CD8-positive, alpha-beta memory T cell (primary cell): Measurements from ENCODE around the gene DERL2. TPM values are rescaled to one million over a fixed set of nuclear protein-coding genes. Genes with fewer than 3 reads are reported as not detected.

ENCODE experiments used
- CTCF ChIA-PET: fragments of 350-600 bp; sonication (Branson Sonifier 250); formaldehyde crosslinking; loops from one replicate; lab custom pipeline; 2021; ENCODE audit warnings: antibody characterized with exemption; lab: Charles Lee
- POLR2A ChIA-PET: fragments of 350-600 bp; sonication (Branson Sonifier 250); formaldehyde crosslinking; loops from one replicate; lab custom pipeline; 2021; ENCODE audit warnings: antibody characterized with exemption; lab: Charles Lee
- DNase-seq, 5 donors: peaks; one replicate each; pipeline versions ENCODE4 v3.0.0 to v3.0.0-alpha.2; 2020 to 2022; ENCODE audit warnings: mixed read lengths in 1 of 5
- H3K27ac ChIP-seq: one replicate; pipeline ENCODE4 v1.7.0; 2013; ENCODE audit warnings: low read depth, mild to moderate bottlenecking, low read length, moderate library complexity
- H3K27me3 ChIP-seq: 2 replicates; pipeline ENCODE4 v1.7.0; 2013; ENCODE audit warnings: low read length, mild to moderate bottlenecking; ENCODE audit not compliant: insufficient read depth, poor library complexity, severe bottlenecking
- H3K36me3 ChIP-seq: 2 replicates; pipeline ENCODE4 v1.7.0; 2013; ENCODE audit warnings: mild to moderate bottlenecking, low read length, moderate library complexity; ENCODE audit not compliant: insufficient read depth
- H3K4me1 ChIP-seq: 2 replicates; pipeline ENCODE4 v1.7.0; 2013; ENCODE audit warnings: mild to moderate bottlenecking, low read length, moderate library complexity; ENCODE audit not compliant: insufficient read depth
- H3K4me3 ChIP-seq: 2 replicates; pipeline ENCODE4 v1.7.0; 2013; ENCODE audit warnings: mild to moderate bottlenecking, low read length
- H3K9me3 ChIP-seq: 2 replicates; pipeline ENCODE4 v1.7.0; 2013; ENCODE audit warnings: mild to moderate bottlenecking, low read length
- H3K27ac Mint-ChIP-seq, 8 donors: one replicate each; pipeline ENCODE4 v1.8.0; 2020 to 2021; ENCODE audit warnings: mixed read lengths in 8 of 8, mild to moderate bottlenecking in 6 of 8, inconsistent platforms in 3 of 8, moderate library complexity in 3 of 8
- H3K27me3 Mint-ChIP-seq, 2 donors: one replicate each; pipeline ENCODE4 v1.8.0; 2020 to 2021; ENCODE audit warnings: mixed read lengths in 2 of 2, mild to moderate bottlenecking in 1 of 2, moderate library complexity in 1 of 2
- H3K36me3 Mint-ChIP-seq, 3 donors: one replicate each; pipeline ENCODE4 v1.8.0; 2020 to 2021; ENCODE audit warnings: mixed read lengths in 3 of 3, inconsistent platforms in 1 of 3, mild to moderate bottlenecking in 1 of 3
- H3K4me1 Mint-ChIP-seq, 3 donors: one replicate each; pipeline ENCODE4 v1.8.0; 2020 to 2021; ENCODE audit warnings: mixed read lengths in 3 of 3, inconsistent platforms in 1 of 3, mild to moderate bottlenecking in 1 of 3
- H3K4me3 Mint-ChIP-seq, 7 donors: one replicate each; pipeline ENCODE4 v1.8.0; 2020 to 2021; ENCODE audit warnings: mixed read lengths in 7 of 7, mild to moderate bottlenecking in 6 of 7, moderate library complexity in 4 of 7, inconsistent platforms in 2 of 7
- H3K9me3 Mint-ChIP-seq, 5 donors: one replicate each; pipeline ENCODE4 v1.8.0; 2020 to 2022; ENCODE audit warnings: mixed read lengths in 5 of 5, mild to moderate bottlenecking in 3 of 5, moderate library complexity in 2 of 5, inconsistent platforms in 1 of 5
- polyA plus RNA-seq: library from polyadenylated mRNA; unstranded; fragments of 300-500 nt; fragmentation: Illumina TruSeq; gene quantifications from one replicate; pipeline ENCODE4 v1.2.3, GENCODE V29; 2021
- total RNA-seq, 2 experiments: library from RNA; stranded (reverse); gene quantifications; one replicate each; pipeline ENCODE4 v1.2.3, GENCODE V29; 2021

DERL2 gene
- total and polyA plus RNA-seq, 3 experiments from 2014 or later, result 89.8 to 98.3 (median 92.0) TPM

DNA sequence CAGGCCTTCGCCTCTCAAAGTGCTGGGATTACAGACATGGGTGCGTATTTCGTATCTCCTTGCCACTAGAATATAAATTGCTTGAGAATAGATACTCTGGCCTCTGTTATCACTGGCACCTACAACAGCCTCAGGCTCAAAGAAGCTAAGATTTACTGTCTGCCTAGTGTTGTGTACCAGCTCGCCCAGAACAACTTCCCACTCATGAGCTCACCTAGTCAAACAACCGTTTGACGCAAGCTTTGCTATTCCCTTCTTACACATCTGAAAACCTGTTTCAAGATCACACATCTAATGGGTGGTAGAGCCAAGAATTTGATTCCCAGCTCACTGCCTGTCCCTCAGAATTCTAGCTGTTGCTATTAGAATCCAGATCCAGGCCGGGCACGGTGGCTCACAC, 24.8 kb upstream of the DERL2 start:
- CTCF ChIA-PET, result no interaction called here

DNA sequence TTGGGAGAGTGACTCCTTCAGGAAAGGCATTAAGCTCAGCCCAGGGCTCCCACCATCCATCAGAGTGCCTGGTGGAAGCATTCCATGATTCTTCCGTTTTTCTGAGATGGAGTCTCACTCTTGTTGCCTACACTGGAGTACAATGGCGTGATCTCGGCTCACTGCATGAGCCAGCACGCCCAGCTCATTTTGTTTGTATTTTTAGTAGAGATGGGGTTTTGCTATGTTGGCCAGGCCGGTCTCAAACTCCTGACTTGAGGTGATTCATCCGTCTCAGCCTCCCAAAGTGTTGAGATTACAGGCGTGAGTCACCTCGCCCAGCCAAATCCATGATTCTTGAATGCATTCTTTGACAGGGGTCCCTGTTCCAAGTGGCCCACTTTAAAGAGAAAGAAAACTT, 23.5 kb upstream of the DERL2 start:
- CTCF ChIA-PET, result no interaction called here
- H3K27ac Mint-ChIP-seq, result peak overlapping the region in 2 of 8 donors; percentile 65 to 79

More for the DNA sequence above, 24.8 kb upstream of the DERL2 start:
- POLR2A ChIA-PET, result interaction anchor here (0.7 kb wide), 1 partner anchor 1066 kb away, joined by 5 read pairs; no protein-coding TSS in a partner anchor
- Mint-ChIP-seq H3K27me3 (no peaks in the 10 kb centered on the region), H3K4me1 (peaks cover 30 to 43% (median 41%) of the 10 kb centered on the region in 3 donors), H3K4me3 (no peak overlapping the region), H3K27ac (no peak overlapping the region), H3K9me3 (no peaks in the 10 kb centered on the region), H3K36me3 (peaks cover 12 to 60% (median 28%) of the 10 kb centered on the region in 3 donors)
- Histone ChIP-seq H3K4me1 (peaks cover 32% of the 10 kb centered on the region), H3K27me3 (no peaks in the 10 kb centered on the region), H3K27ac (no peak overlapping the region), H3K36me3 (peaks cover 20% of the 10 kb centered on the region), H3K9me3 (no peaks in the 10 kb centered on the region), H3K4me3 (no peak overlapping the region)
- peak in 1 of 5 donors; percentile 15 for DNase-seq

DNA sequence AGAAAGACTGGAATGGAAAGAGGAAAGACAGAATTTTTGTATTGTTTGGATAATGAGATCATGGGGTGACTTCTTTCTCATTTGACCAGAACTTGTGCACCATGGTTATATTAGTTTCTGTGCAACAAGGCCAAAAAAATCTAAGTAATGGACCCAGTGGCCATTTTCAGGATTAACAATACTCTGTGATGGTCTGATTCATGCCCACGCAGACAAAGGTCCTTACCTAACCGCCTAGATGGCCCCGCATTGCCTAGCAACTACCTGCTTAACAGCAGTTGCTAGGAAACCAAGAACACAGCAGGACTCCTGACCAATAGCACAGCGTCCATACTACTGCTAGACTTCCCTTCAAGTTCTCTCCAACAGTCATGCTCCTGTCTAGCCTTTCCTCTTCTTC, 22.8 kb upstream of the DERL2 start:
- Histone ChIP-seq H3K4me1 (peaks cover 25% of the 10 kb centered on the region), H3K27me3 (no peaks in the 10 kb centered on the region), H3K4me3 (no peak overlapping the region), H3K9me3 (no peaks in the 10 kb centered on the region), H3K36me3 (peaks cover 4% of the 10 kb centered on the region), H3K27ac (no peak overlapping the region)
- Mint-ChIP-seq H3K4me3 (no peak overlapping the region), H3K27ac (peak overlapping the region in 3 of 8 donors; percentile 43 to 79 (median 45)), H3K27me3 (no peaks in the 10 kb centered on the region), H3K4me1 (peaks cover 23 to 30% (median 25%) of the 10 kb centered on the region in 3 donors), H3K36me3 (peaks cover 5 to 58% (median 16%) of the 10 kb centered on the region in 3 donors), H3K9me3 (no peaks in the 10 kb centered on the region)
- ChIA-PET CTCF (no interaction called here), POLR2A (no interaction called here)
- no peak for DNase-seq

More for the DNA sequence above, 23.5 kb upstream of the DERL2 start:
- no peak overlapping the region for H3K4me3 Mint-ChIP-seq
- peaks cover 28 to 37% (median 32%) of the 10 kb centered on the region in 3 donors for H3K4me1 Mint-ChIP-seq
- no peak overlapping the region for H3K4me3 ChIP-seq
- H3K27ac ChIP-seq, result no peak overlapping the region
- H3K27me3 Mint-ChIP-seq, result no peaks in the 10 kb centered on the region
- DNase-seq, result no peak
- H3K9me3 Mint-ChIP-seq, result no peaks in the 10 kb centered on the region
- peaks cover 8% of the 10 kb centered on the region for H3K36me3 ChIP-seq
- POLR2A ChIA-PET, result no interaction called here
- no peaks in the 10 kb centered on the region for H3K27me3 ChIP-seq
- no peaks in the 10 kb centered on the region for H3K9me3 ChIP-seq
- peaks cover 30% of the 10 kb centered on the region for H3K4me1 ChIP-seq
- peaks cover 5 to 58% (median 20%) of the 10 kb centered on the region in 3 donors for H3K36me3 Mint-ChIP-seq

DNA sequence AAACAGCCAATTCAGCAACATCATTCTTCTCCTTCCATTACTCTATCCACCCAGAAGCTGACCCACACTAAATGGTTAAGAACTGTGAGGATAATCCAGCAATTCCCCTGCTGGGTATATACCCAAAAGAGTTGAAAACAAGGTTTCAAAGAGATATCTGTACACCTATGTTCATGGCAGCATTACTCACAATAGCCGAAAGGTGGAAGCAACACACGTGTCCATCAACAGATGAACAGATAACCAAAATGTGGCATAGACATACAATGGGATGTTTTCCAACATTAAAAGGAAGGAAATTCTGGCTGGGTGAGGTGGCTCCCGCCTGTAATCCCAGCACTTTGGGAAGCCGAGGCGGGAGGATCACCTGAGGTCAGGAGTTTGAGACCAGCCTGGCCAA, 20.3 kb upstream of the DERL2 start:
- Histone ChIP-seq H3K4me3 (no peak overlapping the region), H3K4me1 (no peaks in the 10 kb centered on the region), H3K9me3 (no peaks in the 10 kb centered on the region), H3K27me3 (no peaks in the 10 kb centered on the region), H3K27ac (no peak overlapping the region), H3K36me3 (peaks cover 4% of the 10 kb centered on the region)
- H3K27ac Mint-ChIP-seq, result peak overlapping the region in 2 of 8 donors; percentile 11 to 26
- H3K27me3 Mint-ChIP-seq, result no peaks in the 10 kb centered on the region
- DNase-seq, result no peak
- POLR2A ChIA-PET, result no interaction called here
- H3K9me3 Mint-ChIP-seq, result no peaks in the 10 kb centered on the region
- no peak overlapping the region for H3K4me3 Mint-ChIP-seq
- H3K36me3 Mint-ChIP-seq, result peaks cover 0 to 58% (median 17%) of the 10 kb centered on the region in 3 donors
- CTCF ChIA-PET, result no interaction called here
- H3K4me1 Mint-ChIP-seq, result peaks cover 4 to 8% (median 4%) of the 10 kb centered on the region in 3 donors

DNA sequence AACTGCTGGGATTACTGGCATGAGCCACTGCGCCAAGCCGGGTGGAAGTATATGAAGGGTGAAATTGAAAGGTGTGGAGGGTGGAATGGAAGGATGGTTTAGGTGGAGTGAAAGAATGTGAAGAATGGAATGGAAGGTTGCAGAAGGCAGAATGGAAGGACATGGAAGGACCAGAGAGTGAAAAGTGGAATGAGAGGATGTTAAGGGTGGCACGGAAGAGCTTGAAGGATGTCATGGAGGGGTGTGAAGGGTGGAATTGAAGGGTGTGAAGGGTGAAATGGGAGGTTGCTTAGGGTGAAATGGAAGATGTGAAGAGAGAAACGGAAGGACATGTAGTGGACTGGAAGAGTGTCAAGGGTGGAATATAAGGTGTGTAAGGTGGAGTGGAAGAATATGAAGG, 16.6 kb upstream of the DERL2 start:
- no peaks in the 10 kb centered on the region for H3K9me3 Mint-ChIP-seq
- Histone ChIP-seq H3K9me3 (no peaks in the 10 kb centered on the region), H3K4me3 (no peak overlapping the region), H3K36me3 (no peaks in the 10 kb centered on the region), H3K4me1 (peaks cover 10% of the 10 kb centered on the region), H3K27me3 (no peaks in the 10 kb centered on the region), H3K27ac (no peak overlapping the region)
- H3K27me3 Mint-ChIP-seq, result peaks cover 0 to 1% of the 10 kb centered on the region in 2 donors
- peaks cover 0 to 41% (median 13%) of the 10 kb centered on the region in 3 donors for H3K36me3 Mint-ChIP-seq
- peak overlapping the region in 7 of 8 donors; percentile 2 to 88 (median 55) for H3K27ac Mint-ChIP-seq
- no peak for DNase-seq
- POLR2A ChIA-PET, result no interaction called here
- H3K4me1 Mint-ChIP-seq, result peaks cover 21 to 27% (median 22%) of the 10 kb centered on the region in 3 donors
- CTCF ChIA-PET, result interaction anchor here (1.2 kb wide), 1 partner anchor 16 kb away, joined by 5 read pairs; the partner anchor contains the start of genes DERL2 and MIS12
- H3K4me3 Mint-ChIP-seq, result peak overlapping the region in 1 of 7 donors; percentile 24

DNA sequence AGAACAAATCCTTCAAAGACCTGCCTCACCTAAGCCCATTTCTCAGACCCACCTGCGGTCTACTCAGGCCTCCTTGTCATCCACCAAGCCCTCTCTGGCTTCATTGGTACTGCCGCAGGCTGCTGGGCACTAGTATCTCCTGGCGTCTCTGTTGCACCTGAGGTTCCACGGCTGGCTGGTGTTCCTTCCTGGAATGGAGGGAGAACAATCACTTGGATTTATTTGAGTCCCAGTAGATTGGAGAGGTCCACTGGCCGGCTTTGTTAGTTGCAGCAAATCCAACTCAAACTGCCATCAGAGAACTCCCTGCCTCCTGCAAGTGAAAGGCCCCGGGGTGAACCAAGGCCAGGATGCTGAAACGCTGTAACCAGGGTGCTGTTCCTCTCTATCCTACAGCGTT, 15.7 kb upstream of the DERL2 start:
- CTCF ChIA-PET, result interaction anchor here (1.9 to 2.2 kb wide), 2 partner anchors 16 to 17 kb away, joined by 5 to 10 read pairs; partner anchors contain the start of genes DERL2 and MIS12
- peaks cover 0 to 1% of the 10 kb centered on the region in 2 donors for H3K27me3 Mint-ChIP-seq
- H3K27ac ChIP-seq, result no peak overlapping the region
- H3K27ac Mint-ChIP-seq, result peak overlapping the region; percentile 55 to 97 (median 88)
- no peak for DNase-seq
- POLR2A ChIA-PET, result no interaction called here
- peaks cover 10% of the 10 kb centered on the region for H3K4me1 ChIP-seq
- H3K9me3 ChIP-seq, result no peaks in the 10 kb centered on the region
- peaks cover 0 to 38% (median 11%) of the 10 kb centered on the region in 3 donors for H3K36me3 Mint-ChIP-seq
- H3K36me3 ChIP-seq, result no peaks in the 10 kb centered on the region
- no peaks in the 10 kb centered on the region for H3K27me3 ChIP-seq
- H3K4me3 Mint-ChIP-seq, result peak overlapping the region; percentile 27 to 95 (median 77)
- no peaks in the 10 kb centered on the region for H3K9me3 Mint-ChIP-seq
- H3K4me1 Mint-ChIP-seq, result peaks cover 21 to 27% (median 22%) of the 10 kb centered on the region in 3 donors
- H3K4me3 ChIP-seq, result no peak overlapping the region

DNA sequence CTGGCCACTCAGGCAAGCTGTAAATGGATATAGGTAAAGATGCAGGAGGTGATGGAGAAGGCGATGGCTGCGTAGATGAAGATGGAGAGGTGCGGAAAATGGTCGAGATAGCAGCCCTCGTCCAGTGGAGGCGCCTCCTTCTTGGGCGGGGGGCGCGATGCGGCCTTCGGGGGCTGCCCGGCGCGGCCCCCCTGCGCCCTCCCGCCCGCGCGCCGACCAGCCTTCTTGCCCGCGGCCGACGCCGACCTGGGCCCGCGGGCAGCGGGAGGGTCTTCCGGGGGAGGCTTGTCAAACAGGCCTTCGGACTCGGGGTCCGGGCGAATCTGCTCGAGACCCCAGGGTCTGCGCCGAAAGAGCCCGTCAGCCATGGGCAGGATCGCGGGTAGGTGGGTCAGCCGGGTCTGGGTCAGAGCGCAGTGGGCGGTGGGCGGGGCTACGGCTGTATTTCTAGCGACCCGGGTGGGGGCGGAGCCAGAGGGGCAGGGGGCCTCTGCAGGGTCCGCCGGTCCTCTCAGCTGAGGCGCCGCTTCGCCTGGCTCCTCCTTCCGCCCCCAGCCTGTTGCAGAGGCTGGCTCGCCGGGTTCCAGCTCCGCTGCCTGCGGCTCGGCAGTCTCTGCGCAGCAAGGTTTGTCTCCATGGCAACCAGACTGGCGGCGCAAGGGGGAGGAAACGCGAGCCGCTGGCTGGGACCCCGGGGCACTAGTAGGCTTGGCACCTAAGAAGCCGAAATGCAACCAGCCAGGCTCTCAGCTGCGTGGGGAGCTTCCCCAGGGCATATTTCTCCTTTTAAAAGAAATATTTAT, 14.8 kb upstream of the DERL2 start:
- Histone ChIP-seq H3K27ac (peak overlapping the region; percentile 38), H3K27me3 (no peaks in the 10 kb centered on the region), H3K9me3 (no peaks in the 10 kb centered on the region), H3K4me3 (peak overlapping the region; percentile 47), H3K4me1 (peaks cover 10% of the 10 kb centered on the region), H3K36me3 (no peaks in the 10 kb centered on the region)
- Mint-ChIP-seq H3K4me3 (peak overlapping the region; percentile 82 to 96 (median 95)), H3K9me3 (no peaks in the 10 kb centered on the region), H3K4me1 (peaks cover 21 to 27% (median 22%) of the 10 kb centered on the region in 3 donors), H3K36me3 (peaks cover 0 to 35% (median 9%) of the 10 kb centered on the region in 3 donors), H3K27ac (peak overlapping the region; percentile 62 to 97 (median 94)), H3K27me3 (peaks cover 0 to 1% of the 10 kb centered on the region in 2 donors)
- CTCF ChIA-PET, result interaction anchor here (1.0 to 2.2 kb wide), 3 partner anchors 15 to 61 kb away, joined by 3 to 10 read pairs (median 5); partner anchors contain the start of genes DERL2 and MIS12
- DNase-seq, result peak; percentile 67 to 93 (median 82)
- POLR2A ChIA-PET, result interaction anchor here (0.6 to 2.7 kb wide), 4 partner anchors 12 to 84 kb away, joined by 3 to 21 read pairs (median 4); partner anchors contain the start of genes DERL2 and MIS12
